Memory B cell (primary cell): ENCODE data around the gene CACNA1B.

Experiments used
- ATAC-seq: fragments of 150-1000 bp; cut with Tn5 transposase; 2 replicates; pipeline ENCODE4 v1.10.0; 2021; ENCODE audit warnings: low read depth, mild to moderate bottlenecking, moderate library complexity
- DNase-seq, 2 donors: peaks; one replicate each; pipeline ENCODE4 v3.0.0; 2022; ENCODE audit warnings: low spot score in 2 of 2
- H3K27ac Mint-ChIP-seq: one replicate; pipeline ENCODE4 v1.8.0; 2022; ENCODE audit warnings: mild to moderate bottlenecking, moderate library complexity, mixed read lengths
- H3K27me3 Mint-ChIP-seq: one replicate; pipeline ENCODE4 v1.8.0; 2022; ENCODE audit warnings: mixed read lengths
- H3K36me3 Mint-ChIP-seq: one replicate; pipeline ENCODE4 v1.8.0; 2022; ENCODE audit warnings: mild to moderate bottlenecking, mixed read lengths
- H3K4me1 Mint-ChIP-seq: one replicate; pipeline ENCODE4 v1.8.0; 2022; ENCODE audit warnings: mixed read lengths
- H3K4me3 Mint-ChIP-seq: one replicate; pipeline ENCODE4 v1.8.0; 2022; ENCODE audit warnings: mild to moderate bottlenecking, moderate library complexity, mixed read lengths
- H3K9me3 Mint-ChIP-seq: one replicate; pipeline ENCODE4 v1.8.0; 2022; ENCODE audit warnings: mixed read lengths

Gene CACNA1B

GRCh38 chr9:137977571-137978261 lies 100.1 kb downstream of the CACNA1B start:
- Mint-ChIP-seq H3K36me3 (no peaks in the 10 kb centered on the region), H3K9me3 (peaks cover 7% of the 10 kb centered on the region), H3K4me1 (no peaks in the 10 kb centered on the region), H3K27me3 (peaks cover 13% of the 10 kb centered on the region), H3K4me3 (no peak overlapping the region), H3K27ac (no peak overlapping the region)
- DNase-seq (no peak), ATAC-seq (no peak)

- Mint-ChIP-seq H3K27ac (no peak overlapping the region), H3K9me3 (peaks cover 7% of the 10 kb centered on the region), H3K4me1 (no peaks in the 10 kb centered on the region), H3K4me3 (no peak overlapping the region), H3K27me3 (peaks cover 11% of the 10 kb centered on the region), H3K36me3 (no peaks in the 10 kb centered on the region)
- DNase-seq = no peak
- ATAC-seq = no peak
Measured at GRCh38 chr9:137978262-137978714, 100.7 kb downstream of the CACNA1B start.

GRCh38 chr9:137982200-137982599 lies 104.6 kb downstream of the CACNA1B start:
- no peak overlapping the region for H3K27ac Mint-ChIP-seq
- H3K9me3 Mint-ChIP-seq = peaks cover 7% of the 10 kb centered on the region
- ATAC-seq (no peak), DNase-seq (no peak)
- H3K27me3 Mint-ChIP-seq = peaks cover 17% of the 10 kb centered on the region
- no peaks in the 10 kb centered on the region for H3K4me1 Mint-ChIP-seq
- H3K36me3 Mint-ChIP-seq = no peaks in the 10 kb centered on the region
- no peak overlapping the region for H3K4me3 Mint-ChIP-seq

- no peak for DNase-seq
- ATAC-seq = no peak
- no peaks in the 10 kb centered on the region for H3K36me3 Mint-ChIP-seq
- H3K4me1 Mint-ChIP-seq = no peaks in the 10 kb centered on the region
- peaks cover 23% of the 10 kb centered on the region for H3K27me3 Mint-ChIP-seq
- peaks cover 4% of the 10 kb centered on the region for H3K9me3 Mint-ChIP-seq
- no peak overlapping the region for H3K27ac Mint-ChIP-seq
- H3K4me3 Mint-ChIP-seq = no peak overlapping the region
Measured at GRCh38 chr9:137984005-137984404, 106.4 kb downstream of the CACNA1B start.

- H3K4me1 Mint-ChIP-seq = no peaks in the 10 kb centered on the region
- ATAC-seq (no peak), DNase-seq (no peak)
- H3K4me3 Mint-ChIP-seq = no peak overlapping the region
- H3K27me3 Mint-ChIP-seq = peaks cover 23% of the 10 kb centered on the region
- H3K9me3 Mint-ChIP-seq = peaks cover 4% of the 10 kb centered on the region
- H3K27ac Mint-ChIP-seq = no peak overlapping the region
- H3K36me3 Mint-ChIP-seq = no peaks in the 10 kb centered on the region
Measured at GRCh38 chr9:137984520-137985257, 107.1 kb downstream of the CACNA1B start.

- no peaks in the 10 kb centered on the region for H3K4me1 Mint-ChIP-seq
- H3K9me3 Mint-ChIP-seq = peaks cover 4% of the 10 kb centered on the region
- no peak overlapping the region for H3K27ac Mint-ChIP-seq
- H3K27me3 Mint-ChIP-seq = peaks cover 25% of the 10 kb centered on the region
- no peaks in the 10 kb centered on the region for H3K36me3 Mint-ChIP-seq
- no peak overlapping the region for H3K4me3 Mint-ChIP-seq
- DNase-seq = no peak
- ATAC-seq = no peak
Measured at GRCh38 chr9:137985637-137986071, 108.1 kb downstream of the CACNA1B start.

GRCh38 chr9:137986268-137987099 lies 108.9 kb downstream of the CACNA1B start:
- Mint-ChIP-seq H3K9me3 (peaks cover 2% of the 10 kb centered on the region), H3K4me3 (no peak overlapping the region), H3K27ac (no peak overlapping the region), H3K4me1 (no peaks in the 10 kb centered on the region), H3K36me3 (no peaks in the 10 kb centered on the region), H3K27me3 (peaks cover 25% of the 10 kb centered on the region)
- DNase-seq (no peak), ATAC-seq (no peak)

- Mint-ChIP-seq H3K27ac (no peak overlapping the region), H3K27me3 (peaks cover 28% of the 10 kb centered on the region), H3K4me3 (no peak overlapping the region), H3K9me3 (no peaks in the 10 kb centered on the region), H3K4me1 (no peaks in the 10 kb centered on the region), H3K36me3 (no peaks in the 10 kb centered on the region)
- ATAC-seq = no peak
- no peak for DNase-seq
Measured at GRCh38 chr9:137987244-137988030, 109.9 kb downstream of the CACNA1B start.

GRCh38 chr9:137988051-137988450 lies 110.5 kb downstream of the CACNA1B start:
- Mint-ChIP-seq H3K4me3 (no peak overlapping the region), H3K4me1 (no peaks in the 10 kb centered on the region), H3K36me3 (no peaks in the 10 kb centered on the region), H3K9me3 (no peaks in the 10 kb centered on the region), H3K27me3 (peaks cover 30% of the 10 kb centered on the region), H3K27ac (no peak overlapping the region)
- ATAC-seq (no peak), DNase-seq (no peak)

GRCh38 chr9:137988701-137989100 lies 111.1 kb downstream of the CACNA1B start:
- no peak overlapping the region for H3K4me3 Mint-ChIP-seq
- H3K27me3 Mint-ChIP-seq = peaks cover 29% of the 10 kb centered on the region
- DNase-seq (no peak), ATAC-seq (no peak)
- H3K9me3 Mint-ChIP-seq = no peaks in the 10 kb centered on the region
- H3K4me1 Mint-ChIP-seq = no peaks in the 10 kb centered on the region
- H3K27ac Mint-ChIP-seq = no peak overlapping the region
- no peaks in the 10 kb centered on the region for H3K36me3 Mint-ChIP-seq

- DNase-seq (no peak), ATAC-seq (no peak)
- no peaks in the 10 kb centered on the region for H3K4me1 Mint-ChIP-seq
- H3K27ac Mint-ChIP-seq = no peak overlapping the region
- peaks cover 31% of the 10 kb centered on the region for H3K27me3 Mint-ChIP-seq
- no peaks in the 10 kb centered on the region for H3K36me3 Mint-ChIP-seq
- no peaks in the 10 kb centered on the region for H3K9me3 Mint-ChIP-seq
- H3K4me3 Mint-ChIP-seq = no peak overlapping the region
Measured at GRCh38 chr9:137989156-137989555, 111.6 kb downstream of the CACNA1B start.

- DNase-seq (no peak), ATAC-seq (no peak)
- no peaks in the 10 kb centered on the region for H3K9me3 Mint-ChIP-seq
- H3K27ac Mint-ChIP-seq = no peak overlapping the region
- no peaks in the 10 kb centered on the region for H3K4me1 Mint-ChIP-seq
- H3K27me3 Mint-ChIP-seq = peaks cover 27% of the 10 kb centered on the region
- no peak overlapping the region for H3K4me3 Mint-ChIP-seq
- H3K36me3 Mint-ChIP-seq = no peaks in the 10 kb centered on the region
Measured at GRCh38 chr9:137989999-137990715, 112.6 kb downstream of the CACNA1B start.
